Ovary (tissue), 3 donors: ENCODE data around the gene CACNG6.

Experiments used
- POLR2A ChIP-seq: fragments of 450-650 bp; IDR thresholded peaks from one replicate; pipeline ENCODE4 v1.6.1; 2017; ENCODE audit warnings: antibody characterized with exemption, mild to moderate bottlenecking, moderate library complexity
- TF ChIP-seq, protein P1 (sequence below), 3 donors: fragments of 450-650 bp in 2 of 3; fragments of 200-600 bp in 1 of 3; IDR thresholded peaks; one replicate each; pipeline versions ENCODE4 v1.5.1 to v1.8.0; 2016 to 2022; ENCODE audit warnings: antibody characterized with exemption in 3 of 3, mild to moderate bottlenecking in 1 of 3
- donor health status: DM: no; HTN: no; CAD: no.

DNA sequence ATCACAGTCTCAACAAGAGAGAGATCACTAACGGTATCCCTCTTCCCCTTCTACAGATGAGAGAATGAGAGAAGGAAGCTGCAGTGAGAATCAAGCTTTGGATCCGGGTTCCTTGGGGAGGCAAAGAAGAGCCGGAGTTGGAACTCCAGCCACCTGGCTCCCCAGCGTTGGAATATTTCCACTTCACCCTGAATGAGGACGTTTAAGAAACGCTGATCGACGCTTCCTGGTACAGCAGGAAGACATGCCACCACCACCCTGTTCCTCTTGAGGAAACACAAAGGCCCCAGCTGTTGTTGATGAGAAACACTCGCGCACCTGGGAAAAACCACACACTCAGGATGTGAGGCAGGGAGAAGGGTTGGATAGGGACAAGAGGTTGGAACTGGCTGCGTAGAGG lies 40.0 kb upstream of the CACNG6 start:
- TF ChIP-seq, protein P1, sequence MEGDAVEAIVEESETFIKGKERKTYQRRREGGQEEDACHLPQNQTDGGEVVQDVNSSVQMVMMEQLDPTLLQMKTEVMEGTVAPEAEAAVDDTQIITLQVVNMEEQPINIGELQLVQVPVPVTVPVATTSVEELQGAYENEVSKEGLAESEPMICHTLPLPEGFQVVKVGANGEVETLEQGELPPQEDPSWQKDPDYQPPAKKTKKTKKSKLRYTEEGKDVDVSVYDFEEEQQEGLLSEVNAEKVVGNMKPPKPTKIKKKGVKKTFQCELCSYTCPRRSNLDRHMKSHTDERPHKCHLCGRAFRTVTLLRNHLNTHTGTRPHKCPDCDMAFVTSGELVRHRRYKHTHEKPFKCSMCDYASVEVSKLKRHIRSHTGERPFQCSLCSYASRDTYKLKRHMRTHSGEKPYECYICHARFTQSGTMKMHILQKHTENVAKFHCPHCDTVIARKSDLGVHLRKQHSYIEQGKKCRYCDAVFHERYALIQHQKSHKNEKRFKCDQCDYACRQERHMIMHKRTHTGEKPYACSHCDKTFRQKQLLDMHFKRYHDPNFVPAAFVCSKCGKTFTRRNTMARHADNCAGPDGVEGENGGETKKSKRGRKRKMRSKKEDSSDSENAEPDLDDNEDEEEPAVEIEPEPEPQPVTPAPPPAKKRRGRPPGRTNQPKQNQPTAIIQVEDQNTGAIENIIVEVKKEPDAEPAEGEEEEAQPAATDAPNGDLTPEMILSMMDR (IDR thresholded peaks at IDR 0.05): no peak
- TF ChIP-seq POLR2A: no peak
